Measurements from ENCODE around the gene E2F2. TPM values are rescaled to one million over a fixed set of nuclear protein-coding genes. Genes with fewer than 3 reads are reported as not detected.

The E2F2 gene
- total and polyA plus RNA-seq, 9 donors = 3.5 to 6.2 (median 5.0) TPM

- 94% methylated on average over 3 of the region's 6 CpGs for WGBS (ENCODE audit: insufficient coverage)
- no peak for DNase-seq
- Histone ChIP-seq H3K4me3 (ENCODE audit: low read length) (no peak overlapping the region), H3K27ac (ENCODE audit: low read length) (peak overlapping the region; percentile 82), H3K4me1 (ENCODE audit: control insufficient read depth, insufficient read depth, low read length) (peaks cover 42% of the 10 kb centered on the region), H3K9me3 (replicated peaks; ENCODE audit: control insufficient read depth, low read depth, low read length) (no peaks in the 10 kb centered on the region), H3K36me3 (ENCODE audit: control insufficient read depth, insufficient read depth, low read length) (peaks cover 6% of the 10 kb centered on the region), H3K27me3 (ENCODE audit: control insufficient read depth, insufficient read depth, low read length) (no peaks in the 10 kb centered on the region)
Observed at GRCh38 chr1:23473037-23473800, 57.8 kb downstream of the E2F2 start.

DNA sequence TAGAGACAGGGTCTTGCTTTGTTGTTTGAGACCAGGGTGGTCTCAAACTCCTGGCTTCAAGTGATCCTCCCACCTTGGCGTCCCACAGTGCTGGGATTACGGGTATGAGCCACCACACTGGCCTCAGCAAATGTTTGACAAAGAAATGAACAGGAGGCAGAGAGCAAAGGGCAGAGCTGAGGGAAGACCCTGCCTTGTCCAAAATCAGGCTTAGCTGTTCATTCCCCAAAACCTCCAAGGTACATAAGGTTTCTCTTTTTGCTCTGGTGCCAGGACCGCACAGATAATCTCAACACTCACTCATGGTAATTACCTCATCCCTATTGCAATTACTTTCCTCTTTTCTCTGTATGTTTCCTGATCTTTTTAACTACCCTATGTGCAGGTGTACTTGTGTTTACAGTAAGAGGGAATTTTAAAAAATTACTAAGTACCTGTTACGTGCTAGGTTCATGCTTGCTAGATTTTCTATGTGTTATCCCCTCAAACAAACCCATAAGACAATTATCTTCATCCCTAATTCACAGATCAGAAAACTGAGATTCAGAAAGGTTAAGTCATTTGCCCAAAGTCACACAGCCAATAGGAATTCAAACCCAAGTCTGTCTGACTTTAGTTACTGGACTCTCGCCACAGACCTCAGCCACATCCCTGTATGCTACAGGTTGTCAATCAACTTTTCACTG is 58.5 kb downstream of the E2F2 start:
- no peak overlapping the region for H3K4me3 ChIP-seq (ENCODE audit: low read length)
- no peaks in the 10 kb centered on the region for H3K9me3 ChIP-seq (replicated peaks; ENCODE audit: control insufficient read depth, low read depth, low read length)
- WGBS (ENCODE audit: insufficient coverage) = 72% methylated on average over 2 of the region's 5 CpGs
- H3K4me1 ChIP-seq (ENCODE audit: control insufficient read depth, insufficient read depth, low read length) = peaks cover 42% of the 10 kb centered on the region
- no peaks in the 10 kb centered on the region for H3K27me3 ChIP-seq (ENCODE audit: control insufficient read depth, insufficient read depth, low read length)
- DNase-seq = no peak
- H3K27ac ChIP-seq (ENCODE audit: low read length) = peak overlapping the region; percentile 82
- H3K36me3 ChIP-seq (ENCODE audit: control insufficient read depth, insufficient read depth, low read length) = peaks cover 2% of the 10 kb centered on the region

DNA sequence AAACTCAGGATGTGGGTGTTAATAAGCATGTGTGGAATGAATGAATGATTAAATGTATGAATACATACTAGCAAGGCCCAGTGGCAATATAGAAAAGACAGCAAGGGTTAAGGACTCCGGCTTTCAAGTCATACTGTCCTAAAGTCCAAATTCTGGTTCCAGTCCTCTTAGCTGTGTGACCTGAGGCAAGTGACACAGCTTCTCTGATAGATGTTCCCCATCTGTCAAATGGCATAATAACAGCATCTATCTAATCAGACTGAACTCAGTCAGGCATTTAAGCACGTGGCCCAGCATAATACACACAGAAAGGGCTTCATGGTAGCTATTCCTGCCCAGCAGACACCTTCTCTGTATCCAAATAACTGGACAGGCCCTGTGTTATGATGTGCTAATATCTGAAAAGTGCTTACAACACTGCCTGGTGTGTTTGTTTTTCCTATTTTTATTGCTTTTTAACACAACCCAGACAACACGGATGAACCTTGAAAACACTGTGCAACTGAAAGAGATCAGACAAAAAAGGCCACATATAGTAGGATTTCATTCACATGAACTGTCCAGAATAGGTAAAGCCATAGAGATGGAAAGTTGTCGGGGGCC is 59.5 kb downstream of the E2F2 start:
- no peaks in the 10 kb centered on the region for H3K9me3 ChIP-seq (replicated peaks; ENCODE audit: control insufficient read depth, low read depth, low read length)
- 61% methylated on average over 2 of the region's 4 CpGs for WGBS (ENCODE audit: insufficient coverage)
- peaks cover 42% of the 10 kb centered on the region for H3K4me1 ChIP-seq (ENCODE audit: control insufficient read depth, insufficient read depth, low read length)
- no peak overlapping the region for H3K4me3 ChIP-seq (ENCODE audit: low read length)
- H3K27me3 ChIP-seq (ENCODE audit: control insufficient read depth, insufficient read depth, low read length) = no peaks in the 10 kb centered on the region
- no peak for DNase-seq
- H3K36me3 ChIP-seq (ENCODE audit: control insufficient read depth, insufficient read depth, low read length) = no peaks in the 10 kb centered on the region
- peak overlapping the region; percentile 43 for H3K27ac ChIP-seq (ENCODE audit: low read length)

DNA sequence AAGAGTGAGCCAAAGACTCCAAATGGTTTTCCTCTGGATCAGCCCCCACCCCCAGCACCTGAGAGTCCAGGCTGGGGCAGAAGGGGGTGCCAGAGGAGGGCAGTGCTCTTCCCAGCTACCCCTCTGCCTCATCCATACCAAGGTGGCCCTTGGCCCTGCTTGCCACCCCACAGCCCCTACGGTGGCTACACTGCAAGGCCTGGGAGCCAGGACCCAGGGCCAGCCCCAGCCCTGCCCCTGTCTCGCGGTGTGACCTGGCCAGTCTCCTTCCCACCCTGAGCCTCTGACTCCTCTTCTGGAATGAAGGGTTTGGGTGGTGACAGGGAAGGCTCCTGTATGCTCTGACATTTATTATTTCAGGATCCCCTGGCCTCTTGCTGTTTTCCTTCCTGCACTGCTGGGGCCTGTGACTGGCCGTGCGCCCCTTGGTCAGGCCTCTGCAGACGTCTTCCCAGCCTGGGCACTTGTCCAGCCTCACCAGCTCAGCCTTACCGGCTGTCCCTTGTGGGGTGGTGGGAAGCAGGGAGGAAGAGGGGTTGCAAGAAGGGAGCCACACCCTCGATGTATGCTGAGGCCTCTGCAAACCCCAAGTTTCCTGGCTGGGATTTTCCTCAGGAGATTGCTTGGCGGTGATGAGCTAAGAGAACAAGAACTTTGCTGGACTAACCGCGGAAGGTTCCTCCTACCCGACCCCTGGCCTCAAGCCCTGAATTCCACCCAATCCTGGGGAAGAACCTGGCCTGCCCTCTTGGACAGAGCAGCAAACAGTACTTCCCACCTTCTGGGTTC is 60.6 kb downstream of the E2F2 start:
- WGBS (ENCODE audit: insufficient coverage) = 23% methylated on average over 11 of the region's 12 CpGs

DNA sequence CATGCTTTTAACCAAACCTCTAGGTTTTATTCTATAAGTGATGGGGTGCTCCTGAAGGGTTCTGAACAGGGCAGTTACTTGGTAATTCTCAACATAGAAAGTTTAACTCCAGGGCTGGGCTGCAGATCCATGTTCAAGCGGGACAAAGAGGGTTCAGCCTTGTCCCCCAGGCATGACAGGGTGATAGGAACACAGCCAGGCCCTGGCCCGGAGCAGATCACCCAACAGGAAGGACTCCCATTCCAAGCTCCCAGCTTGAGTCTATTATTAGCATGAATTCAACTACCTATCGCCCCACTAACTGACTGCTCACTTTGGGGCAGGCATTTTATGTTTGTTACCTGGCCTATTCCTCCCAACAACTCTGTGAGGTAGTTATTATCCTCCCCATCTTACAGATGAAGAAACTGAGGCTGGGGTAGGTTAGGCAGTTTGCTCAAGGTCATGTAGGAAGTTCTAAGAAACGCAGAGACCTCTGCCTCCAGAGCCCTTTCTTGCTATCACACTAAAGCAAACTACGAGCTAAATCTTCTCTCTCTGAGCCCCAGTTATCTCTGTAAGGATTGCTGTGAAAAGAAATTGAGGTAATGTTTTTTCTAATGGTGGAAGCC is 61.6 kb downstream of the E2F2 start:
- H3K4me3 ChIP-seq (ENCODE audit: low read length) = no peak overlapping the region
- no peaks in the 10 kb centered on the region for H3K27me3 ChIP-seq (ENCODE audit: control insufficient read depth, insufficient read depth, low read length)
- H3K4me1 ChIP-seq (ENCODE audit: control insufficient read depth, insufficient read depth, low read length) = peaks cover 37% of the 10 kb centered on the region
- H3K9me3 ChIP-seq (replicated peaks; ENCODE audit: control insufficient read depth, low read depth, low read length) = no peaks in the 10 kb centered on the region
- no peak for DNase-seq
- WGBS (ENCODE audit: insufficient coverage) = 0% methylated on average over 1 of the region's 5 CpGs
- no peaks in the 10 kb centered on the region for H3K36me3 ChIP-seq (ENCODE audit: control insufficient read depth, insufficient read depth, low read length)
- H3K27ac ChIP-seq (ENCODE audit: low read length) = peak overlapping the region; percentile 49

More for the DNA sequence above, 60.6 kb downstream of the E2F2 start:
- no peak overlapping the region for H3K4me3 ChIP-seq (ENCODE audit: low read length)
- peaks cover 42% of the 10 kb centered on the region for H3K4me1 ChIP-seq (ENCODE audit: control insufficient read depth, insufficient read depth, low read length)
- no peaks in the 10 kb centered on the region for H3K36me3 ChIP-seq (ENCODE audit: control insufficient read depth, insufficient read depth, low read length)
- H3K9me3 ChIP-seq (replicated peaks; ENCODE audit: control insufficient read depth, low read depth, low read length) = no peaks in the 10 kb centered on the region
- peak; percentile 92 for DNase-seq
- H3K27me3 ChIP-seq (ENCODE audit: control insufficient read depth, insufficient read depth, low read length) = no peaks in the 10 kb centered on the region
- H3K27ac ChIP-seq (ENCODE audit: low read length) = peak overlapping the region; percentile 43

- WGBS (ENCODE audit: insufficient coverage) = no CpG with 5 or more reads among the region's 3 CpGs
- no peaks in the 10 kb centered on the region for H3K9me3 ChIP-seq (replicated peaks; ENCODE audit: control insufficient read depth, low read depth, low read length)
- no peak for DNase-seq
Observed at GRCh38 chr1:23466423-23466989, 64.5 kb downstream of the E2F2 start.

DNA sequence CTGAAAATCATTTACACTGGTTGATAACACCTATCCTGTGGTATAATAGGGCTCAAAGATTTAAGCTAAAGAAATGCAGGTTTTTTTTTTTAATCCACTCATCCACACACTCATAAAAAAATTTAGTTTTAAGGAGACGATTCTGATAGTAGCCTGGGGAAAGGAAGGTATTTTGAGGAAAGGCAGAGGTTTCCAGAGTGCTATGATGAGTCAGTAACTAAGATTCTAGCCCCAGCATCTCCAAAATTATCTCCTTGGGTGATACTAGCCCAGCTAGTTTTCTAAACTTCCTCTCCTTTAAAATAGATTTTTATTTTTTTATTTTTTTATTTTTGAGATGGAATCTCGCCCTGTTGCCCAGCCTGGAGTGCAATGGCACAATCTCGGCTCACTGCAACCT is 67.7 kb downstream of the E2F2 start:
- Histone ChIP-seq H3K27ac (ENCODE audit: low read length) (no peak overlapping the region), H3K4me3 (ENCODE audit: low read length) (no peak overlapping the region), H3K36me3 (ENCODE audit: control insufficient read depth, insufficient read depth, low read length) (peaks cover 9% of the 10 kb centered on the region), H3K27me3 (ENCODE audit: control insufficient read depth, insufficient read depth, low read length) (no peaks in the 10 kb centered on the region), H3K4me1 (ENCODE audit: control insufficient read depth, insufficient read depth, low read length) (no peaks in the 10 kb centered on the region), H3K9me3 (replicated peaks; ENCODE audit: control insufficient read depth, low read depth, low read length) (no peaks in the 10 kb centered on the region)
- no peak for DNase-seq
- 88% methylated on average over 1 of the region's 3 CpGs for WGBS (ENCODE audit: insufficient coverage)

More at GRCh38 chr1:23466423-23466989, 64.5 kb downstream of the E2F2 start:
- Histone ChIP-seq H3K27ac (ENCODE audit: low read length) (no peak overlapping the region), H3K36me3 (ENCODE audit: control insufficient read depth, insufficient read depth, low read length) (peaks cover 4% of the 10 kb centered on the region), H3K4me3 (ENCODE audit: low read length) (no peak overlapping the region), H3K4me1 (ENCODE audit: control insufficient read depth, insufficient read depth, low read length) (peaks cover 20% of the 10 kb centered on the region), H3K27me3 (ENCODE audit: control insufficient read depth, insufficient read depth, low read length) (no peaks in the 10 kb centered on the region)

DNA sequence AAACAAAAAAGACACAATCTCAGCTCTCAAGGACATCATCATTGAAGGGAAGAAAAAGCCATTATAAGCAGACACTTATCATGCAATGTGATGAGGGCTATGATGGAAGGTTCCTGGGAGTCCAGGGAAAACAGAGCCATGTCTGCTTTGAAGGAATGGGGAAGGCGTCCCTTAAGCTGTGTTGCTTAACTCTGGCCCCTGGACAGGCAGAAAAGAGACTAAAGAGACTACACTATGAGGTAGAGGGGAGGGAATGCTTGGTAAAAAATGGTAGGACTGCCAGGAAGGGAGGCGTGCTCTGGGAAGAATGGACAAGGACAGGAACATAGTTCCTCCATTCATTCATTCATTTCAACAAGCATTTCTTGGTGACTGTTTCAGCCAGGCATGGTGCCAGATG is 68.3 kb downstream of the E2F2 start:
- DNase-seq = no peak
- H3K9me3 ChIP-seq (replicated peaks; ENCODE audit: control insufficient read depth, low read depth, low read length) = no peaks in the 10 kb centered on the region
- H3K4me3 ChIP-seq (ENCODE audit: low read length) = no peak overlapping the region
- H3K27ac ChIP-seq (ENCODE audit: low read length) = no peak overlapping the region
- peaks cover 9% of the 10 kb centered on the region for H3K36me3 ChIP-seq (ENCODE audit: control insufficient read depth, insufficient read depth, low read length)
- WGBS (ENCODE audit: insufficient coverage) = 100% methylated on average over 1 of the region's 2 CpGs
- peaks cover 2% of the 10 kb centered on the region for H3K4me1 ChIP-seq (ENCODE audit: control insufficient read depth, insufficient read depth, low read length)
- H3K27me3 ChIP-seq (ENCODE audit: control insufficient read depth, insufficient read depth, low read length) = no peaks in the 10 kb centered on the region

DNA sequence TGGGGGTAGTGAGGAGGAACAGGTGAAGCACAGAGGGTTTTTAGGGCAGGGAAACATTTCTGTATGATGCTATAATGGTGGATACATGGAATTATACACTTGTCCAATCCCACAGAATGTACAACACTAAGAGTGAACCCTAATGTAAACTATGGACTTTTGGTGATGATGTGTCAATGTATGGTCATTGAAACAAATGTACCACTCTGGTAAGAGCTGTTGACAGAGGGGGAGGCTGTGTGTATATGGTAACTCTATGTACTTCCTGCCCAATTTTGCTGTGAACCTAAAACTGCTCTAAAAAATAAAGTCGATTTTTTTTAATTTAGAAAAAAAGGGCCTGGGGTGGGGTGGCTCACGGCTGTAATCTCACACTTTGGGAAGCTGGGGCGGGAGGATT is 70.0 kb downstream of the E2F2 start:
- Histone ChIP-seq H3K4me3 (ENCODE audit: low read length) (no peak overlapping the region), H3K27me3 (ENCODE audit: control insufficient read depth, insufficient read depth, low read length) (no peaks in the 10 kb centered on the region), H3K27ac (ENCODE audit: low read length) (no peak overlapping the region)

More for the DNA sequence above, 70.0 kb downstream of the E2F2 start:
- H3K36me3 ChIP-seq (ENCODE audit: control insufficient read depth, insufficient read depth, low read length) = peaks cover 15% of the 10 kb centered on the region
- no CpG with 5 or more reads among the region's 3 CpGs for WGBS (ENCODE audit: insufficient coverage)
- DNase-seq = no peak
- peaks cover 18% of the 10 kb centered on the region for H3K4me1 ChIP-seq (ENCODE audit: control insufficient read depth, insufficient read depth, low read length)
- H3K9me3 ChIP-seq (replicated peaks; ENCODE audit: control insufficient read depth, low read depth, low read length) = no peaks in the 10 kb centered on the region

Measured in muscle of leg (tissue), 11 donors.